H1 (cell line): ENCODE results near the gene TNIK. TPM values are rescaled to one million over a fixed set of nuclear protein-coding genes. Genes with fewer than 3 reads are reported as not detected.

Experiments used
- CTCF ChIA-PET: fragments of 300-600 bp; sonication (Branson Sonifier 250); formaldehyde crosslinking; loops from one replicate; lab custom pipeline; 2021; ENCODE audit not compliant: partially characterized antibody; lab: Charles Lee
- POLR2A ChIA-PET: fragments of 300-600 bp; sonication (Branson Sonifier 250); formaldehyde crosslinking; loops from one replicate; lab custom pipeline; 2021; ENCODE audit warnings: inconsistent platforms; ENCODE audit not compliant: partially characterized antibody; lab: Charles Lee
- DNase-seq, 2 experiments: peaks; one replicate each; pipeline versions ENCODE4 v3.0.0 to v3.0.0-alpha.2; 2010 to 2022; ENCODE audit warnings: low spot score in 2 of 2, low read depth in 1 of 2, mixed read lengths in 1 of 2
- FAIRE-seq: peaks from 2 replicates; lab custom pipeline; 2011; peaks lifted over from hg19 to GRCh38; lab: Jason Lieb, UNC
- H2AFZ ChIP-seq: 2 replicates; pipeline ENCODE4 v1.8.1; 2012; ENCODE audit warnings: low read length, inconsistent platforms
- H2AK5ac ChIP-seq: 2 replicates; pipeline ENCODE4 v1.6.1; 2013; ENCODE audit warnings: low read depth, low read length
- H2BK120ac ChIP-seq: replicated peaks from 2 replicates; pipeline ENCODE3; 2013; ENCODE audit warnings: low read depth, low read length, inconsistent platforms
- H2BK12ac ChIP-seq: 2 replicates; pipeline ENCODE4 v1.6.1; 2013; ENCODE audit warnings: low read depth, low read length
- H2BK15ac ChIP-seq: 2 replicates; pipeline ENCODE4 v1.6.1; 2013; ENCODE audit warnings: low read length
- H2BK20ac ChIP-seq: 2 replicates; pipeline ENCODE4 v1.6.1; 2013; ENCODE audit warnings: low read length
- H2BK5ac ChIP-seq: 2 replicates; pipeline ENCODE4 v1.6.1; 2013; ENCODE audit warnings: low read depth, low read length
- H3K14ac ChIP-seq: 2 replicates; pipeline ENCODE4 v1.6.1; 2013; ENCODE audit warnings: inconsistent platforms; ENCODE audit not compliant: insufficient read length
- H3K18ac ChIP-seq: 2 replicates; pipeline ENCODE4 v1.6.1; 2013; ENCODE audit warnings: low read length; ENCODE audit errors: extremely low read depth
- H3K23ac ChIP-seq: 2 replicates; pipeline ENCODE4 v1.6.1; 2013; ENCODE audit warnings: inconsistent platforms; ENCODE audit not compliant: insufficient read length
- H3K23me2 ChIP-seq: 2 replicates; pipeline ENCODE4 v1.6.1; 2013; ENCODE audit warnings: low read depth, low read length
- H3K27ac ChIP-seq: 2 replicates; pipeline ENCODE4 v1.6.1; 2011; ENCODE audit warnings: low read depth, low read length, inconsistent platforms
- H3K27me3 ChIP-seq, 4 experiments: replicated peaks in 1 of 4; 1 replicate in 1 of 4; 2 replicates in 3 of 4; pipeline versions ENCODE4 v1.6.1 to v1.8.1; 2011 to 2013; ENCODE audit warnings: low read length in 3 of 4, mild to moderate bottlenecking in 3 of 4, inconsistent platforms in 2 of 4, mixed read lengths in 2 of 4, moderate library complexity in 1 of 4; ENCODE audit not compliant: control insufficient read depth in 3 of 4, insufficient read depth in 3 of 4; ENCODE audit errors: extremely low read depth in 1 of 4
- H3K36me3 ChIP-seq, 4 experiments: 2 replicates each; pipeline versions ENCODE4 v1.6.1 to v1.8.1; 2011 to 2013; ENCODE audit warnings: mild to moderate bottlenecking in 4 of 4, low read length in 3 of 4, moderate library complexity in 2 of 4, control low read depth in 1 of 4, inconsistent platforms in 1 of 4; ENCODE audit not compliant: insufficient read depth in 4 of 4, control insufficient read depth in 2 of 4
- H3K4ac ChIP-seq: replicated peaks from 2 replicates; pipeline ENCODE3; 2013; ENCODE audit warnings: low read length, low read depth, mixed read lengths, inconsistent platforms; ENCODE audit not compliant: insufficient read length
- H3K4me1 ChIP-seq, 4 experiments: replicated peaks in 1 of 4; 1 replicate in 1 of 4; 2 replicates in 3 of 4; pipeline versions ENCODE4 v1.6.1 to v1.8.1; 2011 to 2013; ENCODE audit warnings: low read length in 3 of 4, inconsistent platforms in 2 of 4, mixed read lengths in 1 of 4; ENCODE audit not compliant: insufficient read depth in 4 of 4, control insufficient read depth in 3 of 4
- H3K4me2 ChIP-seq, 2 experiments: 2 replicates each; pipeline versions ENCODE4 v1.6.1 to v1.8.1; 2011 to 2013; ENCODE audit warnings: low read depth in 2 of 2, low read length in 2 of 2, control low read depth in 1 of 2, inconsistent platforms in 1 of 2, mild to moderate bottlenecking in 1 of 2; ENCODE audit not compliant: insufficient read depth in 1 of 2
- H3K4me3 ChIP-seq, 4 experiments: fragments of 200-600, 300-600 bp in 1 of 4; sonication (generic), shearing (Covaris generic), sonication (Bioruptor Twin) in 1 of 4; 2 replicates each; pipeline versions ENCODE4 v1.5.1 to v1.8.1; 2011 to 2016; ENCODE audit warnings: low read length in 4 of 4, low read depth in 3 of 4, control low read depth in 2 of 4, inconsistent platforms in 2 of 4, mild to moderate bottlenecking in 2 of 4, mixed read lengths in 1 of 4, moderate library complexity in 1 of 4; ENCODE audit not compliant: insufficient read depth in 2 of 4; ENCODE audit errors: extremely low read depth in 1 of 4
- H3K56ac ChIP-seq: replicated peaks from 2 replicates; pipeline ENCODE3; 2013; ENCODE audit warnings: low read depth, mild to moderate bottlenecking, mixed read lengths, low read length, inconsistent platforms; ENCODE audit not compliant: insufficient read length
- H3K79me1 ChIP-seq: 2 replicates; pipeline ENCODE4 v1.6.1; 2013; ENCODE audit warnings: low read depth, low read length, control low read depth
- H3K79me2 ChIP-seq, 2 experiments: 2 replicates each; pipeline versions ENCODE4 v1.6.1 to v1.8.1; 2012 to 2013; ENCODE audit warnings: low read length in 2 of 2, mild to moderate bottlenecking in 2 of 2, inconsistent platforms in 1 of 2; ENCODE audit not compliant: insufficient read depth in 2 of 2, control insufficient read depth in 1 of 2
- H3K9ac ChIP-seq, 4 experiments: replicated peaks in 1 of 4; 1 replicate in 1 of 4; 2 replicates in 3 of 4; pipeline versions ENCODE4 v1.6.1 to v1.8.1; 2011 to 2013; ENCODE audit warnings: low read depth in 3 of 4, low read length in 3 of 4, control low read depth in 2 of 4, mild to moderate bottlenecking in 2 of 4, moderate library complexity in 2 of 4, inconsistent platforms in 1 of 4; ENCODE audit errors: extremely low read depth in 1 of 4
- H3K9me3 ChIP-seq, 2 experiments: 2 replicates each; pipeline versions ENCODE4 v1.6.1 to v1.8.1; 2012 to 2013; ENCODE audit warnings: mild to moderate bottlenecking in 2 of 2, moderate library complexity in 2 of 2, control low read depth in 1 of 2, inconsistent platforms in 1 of 2, low read depth in 1 of 2, low read length in 1 of 2, mixed read lengths in 1 of 2; ENCODE audit not compliant: insufficient read depth in 2 of 2
- H4K20me1 ChIP-seq, 2 experiments: replicated peaks in 1 of 2; 2 replicates each; pipeline versions ENCODE3 to v1.8.1; 2011 to 2013; ENCODE audit warnings: inconsistent platforms in 2 of 2, low read length in 2 of 2, mild to moderate bottlenecking in 1 of 2; ENCODE audit not compliant: insufficient read depth in 2 of 2, control insufficient read depth in 1 of 2
- H4K5ac ChIP-seq: 2 replicates; pipeline ENCODE4 v1.6.1; 2013; ENCODE audit warnings: low read length, low read depth, mixed read lengths, inconsistent platforms; ENCODE audit not compliant: insufficient read length
- H4K8ac ChIP-seq: 2 replicates; pipeline ENCODE4 v1.8.0; 2013; ENCODE audit warnings: mild to moderate bottlenecking, moderate library complexity, low read length, inconsistent platforms; ENCODE audit not compliant: insufficient read depth; ENCODE audit errors: extremely low read depth
- H4K91ac ChIP-seq: replicated peaks from 2 replicates; pipeline ENCODE3; 2013; ENCODE audit warnings: low read length, mixed read lengths, inconsistent platforms; ENCODE audit not compliant: insufficient read length
- CREB1 ChIP-seq: IDR thresholded peaks from 2 replicates; pipeline ENCODE4 v1.6.1; 2012; ENCODE audit warnings: inconsistent platforms
- WGBS, 2 experiments: shearing (Covaris generic) in 1 of 2; methylation state at CpG; one replicate each; pipeline versions ENCODE4 v1.1.6 to v1.1.7; 2013 to 2015; ENCODE audit warnings: low lambda C conversion rate in 2 of 2, mixed read lengths in 2 of 2, inconsistent platforms in 1 of 2, low coverage in 1 of 2, missing lambda C conversion rate in 1 of 2; ENCODE audit not compliant: insufficient replicate concordance in 2 of 2, insufficient coverage in 1 of 2, insufficient read length in 1 of 2; ENCODE audit errors: extremely low coverage in 1 of 2, missing lambda C conversion rate in 1 of 2; 5-methylcytosine and 5-hydroxymethylcytosine counted together
- polyA plus RNA-seq, 7 experiments: library from polyadenylated mRNA; depleted of rRNA in 3 of 7; stranded (reverse) in 5 of 7; unstranded in 2 of 7; fragments of >200 nt in 5 of 7; fragments of 200-250 nt in 2 of 7; gene quantifications; 1 replicate in 5 of 7; 2 replicates in 1 of 7; 4 replicates in 1 of 7; pipeline versions ENCODE4 v1.2.1 to v1.2.3, GENCODE V29; 2011 to 2013; ENCODE audit warnings: missing spikeins in 2 of 7, mixed read lengths in 2 of 7
- total RNA-seq: library from RNA; stranded (reverse); fragmentation: NEBNext Ultra II Directional; extraction: Animal tissue kit (Norgen Biotek cat#: 25700); gene quantifications from 2 replicates; pipeline ENCODE4 v1.2.1, GENCODE V29; 2021

Gene TNIK
- total and polyA plus RNA-seq, 2 of the 8 experiments (the other 6 are each of a cell fraction or from before 2014, with no cell fraction given), result 7.4 to 42.0 TPM

DNA sequence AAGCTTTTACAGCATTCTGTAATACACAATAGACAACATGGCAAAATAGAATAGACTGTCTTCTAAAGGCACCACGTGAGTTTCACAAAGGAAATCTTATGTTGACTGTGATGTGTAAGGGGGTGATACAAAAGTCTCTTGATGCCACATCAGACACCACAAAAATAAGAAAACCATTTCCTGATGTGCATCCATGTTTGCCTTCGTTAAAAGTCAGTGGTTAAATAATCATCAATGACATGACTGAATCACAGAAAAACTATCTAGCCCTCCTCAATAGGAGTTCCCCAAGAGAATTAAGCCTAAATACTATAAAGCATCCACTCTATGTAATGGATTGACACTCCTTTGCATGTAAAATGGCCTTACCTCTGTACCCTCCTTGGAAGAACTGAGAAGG, 235.0 kb downstream of the TNIK start:
- no peak overlapping the region for H3K23ac ChIP-seq
- H2BK15ac ChIP-seq, result no peak overlapping the region
- H3K27ac ChIP-seq, result no peak overlapping the region
- H2BK12ac ChIP-seq, result no peak overlapping the region
- no peak overlapping the region for H3K4me3 ChIP-seq
- no peak overlapping the region for H4K91ac ChIP-seq
- no peak overlapping the region for H2AK5ac ChIP-seq
- no peak overlapping the region for H4K5ac ChIP-seq
- H3K4me1 ChIP-seq, result no peaks in the 10 kb centered on the region
- no peak overlapping the region for H3K4ac ChIP-seq
- FAIRE-seq (no peak), DNase-seq (no peak)
- no peaks in the 10 kb centered on the region for H4K20me1 ChIP-seq
- no peak overlapping the region for H4K8ac ChIP-seq
- no peaks in the 10 kb centered on the region for H3K27me3 ChIP-seq
- no peak overlapping the region for H3K56ac ChIP-seq
- H2BK20ac ChIP-seq, result no peak overlapping the region
- no peak overlapping the region for H2AFZ ChIP-seq
- ChIA-PET POLR2A (no interaction called here), CTCF (interaction anchor here (0.9 to 1.4 kb wide), 3 partner anchors 12 to 62 kb away, joined by 3 to 5 read pairs (median 3); no protein-coding TSS in a partner anchor)
- no peak overlapping the region for H3K18ac ChIP-seq
- no peak overlapping the region for H3K4me2 ChIP-seq
- H3K9me3 ChIP-seq, result no peaks in the 10 kb centered on the region
- WGBS, 2 experiments, result 97% methylated on average over 2 of the region's 2 CpGs; no CpG with 5 or more reads in 1 of the 2 experiments
- H2BK120ac ChIP-seq, result no peak overlapping the region
- no peaks in the 10 kb centered on the region for H3K79me2 ChIP-seq
- H2BK5ac ChIP-seq, result no peak overlapping the region
- H3K79me1 ChIP-seq, result no peaks in the 10 kb centered on the region
- H3K36me3 ChIP-seq, result peaks cover 0 to 4% (median 0%) of the 10 kb centered on the region in 4 experiments; a peak in 3 of 8 replicates
- H3K9ac ChIP-seq, result no peak overlapping the region
- H3K23me2 ChIP-seq, result no peaks in the 10 kb centered on the region
- H3K14ac ChIP-seq, result no peak overlapping the region
- no peak for TF ChIP-seq CREB1
